OCI-LY3 (cell line): Measurements from ENCODE around the gene ITPR3.

Experiments used
- EZH2phosphoT487 ChIP-seq: fragments of 200-600 bp; shearing (Covaris generic); IDR thresholded peaks from 2 replicates; pipeline ENCODE4 v1.6.1; 2018; ENCODE audit warnings: antibody characterized with exemption, mixed run types, low read depth
- TF ChIP-seq, protein P1 (sequence below): fragments of 200-600, 300-600 bp; sonication (generic); IDR thresholded peaks from 2 replicates; pipeline ENCODE4 v1.5.1; 2014; ENCODE audit warnings: antibody characterized with exemption, low read length, low read depth

- TF ChIP-seq, protein P1, sequence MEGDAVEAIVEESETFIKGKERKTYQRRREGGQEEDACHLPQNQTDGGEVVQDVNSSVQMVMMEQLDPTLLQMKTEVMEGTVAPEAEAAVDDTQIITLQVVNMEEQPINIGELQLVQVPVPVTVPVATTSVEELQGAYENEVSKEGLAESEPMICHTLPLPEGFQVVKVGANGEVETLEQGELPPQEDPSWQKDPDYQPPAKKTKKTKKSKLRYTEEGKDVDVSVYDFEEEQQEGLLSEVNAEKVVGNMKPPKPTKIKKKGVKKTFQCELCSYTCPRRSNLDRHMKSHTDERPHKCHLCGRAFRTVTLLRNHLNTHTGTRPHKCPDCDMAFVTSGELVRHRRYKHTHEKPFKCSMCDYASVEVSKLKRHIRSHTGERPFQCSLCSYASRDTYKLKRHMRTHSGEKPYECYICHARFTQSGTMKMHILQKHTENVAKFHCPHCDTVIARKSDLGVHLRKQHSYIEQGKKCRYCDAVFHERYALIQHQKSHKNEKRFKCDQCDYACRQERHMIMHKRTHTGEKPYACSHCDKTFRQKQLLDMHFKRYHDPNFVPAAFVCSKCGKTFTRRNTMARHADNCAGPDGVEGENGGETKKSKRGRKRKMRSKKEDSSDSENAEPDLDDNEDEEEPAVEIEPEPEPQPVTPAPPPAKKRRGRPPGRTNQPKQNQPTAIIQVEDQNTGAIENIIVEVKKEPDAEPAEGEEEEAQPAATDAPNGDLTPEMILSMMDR = no peak
- no peak for TF ChIP-seq EZH2phosphoT487
Observed at GRCh38 chr6:33595001-33595846, 25.9 kb upstream of the ITPR3 start.
